H1 (cell line): ENCODE data around the gene LDAH.

Experiments used
- CTCF ChIP-seq, 3 experiments: IDR thresholded peaks; 1 replicate in 2 of 3; 2 replicates in 1 of 3; pipeline versions ENCODE4 v1.5.1 to v1.6.1; 2011; ENCODE audit warnings: low read length in 3 of 3, mild to moderate bottlenecking in 3 of 3, inconsistent platforms in 2 of 3, low read depth in 1 of 3, moderate library complexity in 1 of 3; ENCODE audit not compliant: insufficient read depth in 1 of 3; ENCODE audit errors: control extremely low read depth in 1 of 3
- SP1 ChIP-seq: IDR thresholded peaks from 2 replicates; pipeline ENCODE4 v1.6.1; 2011; ENCODE audit warnings: low read depth, low read length
- TAF1 ChIP-seq: IDR thresholded peaks from 2 replicates; pipeline ENCODE4 v1.6.1; 2011; ENCODE audit warnings: mild to moderate bottlenecking, low read depth, low read length

GRCh38 chr2:20723543-20723942 lies 99.4 kb downstream of the LDAH start:
- TF ChIP-seq CTCF (IDR thresholded peaks at IDR 0.05; ENCODE audit: control extremely low read depth in 1 of 3, insufficient read depth in 1 of 3, low read depth in 1 of 3, low read length in 3 of 3) (no peak), SP1 (no peak), TAF1 (no peak)
